Adipocyte (in vitro differentiated cells): ENCODE measurements around the gene HBA1.
"Not testable (repeated sequence)": the region's sequence is repeated elsewhere in the genome, so short reads cannot be mapped to it uniquely, and the experiment has no call there.

Experiments
- DNase-seq: peaks from one replicate; pipeline ENCODE4 v3.0.0-alpha.2; 2015; ENCODE audit warnings: low read depth
- H3K27me3 ChIP-seq: replicated peaks from 2 replicates; pipeline ENCODE4 v1.7.0; 2013; ENCODE audit warnings: mild to moderate bottlenecking, low read length, moderate library complexity; ENCODE audit not compliant: control insufficient read depth, insufficient read depth
- H3K36me3 ChIP-seq: 2 replicates; pipeline ENCODE4 v1.7.0; 2013; ENCODE audit warnings: low read length, mild to moderate bottlenecking, moderate library complexity; ENCODE audit not compliant: control insufficient read depth, insufficient read depth, severe bottlenecking
- H3K4me1 ChIP-seq: 2 replicates; pipeline ENCODE4 v1.7.0; 2013; ENCODE audit warnings: mild to moderate bottlenecking, low read length, moderate library complexity; ENCODE audit not compliant: control insufficient read depth, insufficient read depth
- H3K4me3 ChIP-seq: 2 replicates; pipeline ENCODE4 v1.7.0; 2013; ENCODE audit warnings: mild to moderate bottlenecking, low read length, moderate library complexity
- H3K9ac ChIP-seq: 2 replicates; pipeline ENCODE4 v1.7.0; 2013; ENCODE audit warnings: mild to moderate bottlenecking, low read length, moderate library complexity
- H3K9me3 ChIP-seq: 2 replicates; pipeline ENCODE4 v1.7.0; 2013; ENCODE audit warnings: mild to moderate bottlenecking, low read length, moderate library complexity; ENCODE audit not compliant: control insufficient read depth

Gene HBA1

GRCh38 chr16:170088-170507, 6.4 kb upstream of the HBA1 start:
- H3K36me3 ChIP-seq, H3K4me3 ChIP-seq, H3K9ac ChIP-seq, H3K4me1 ChIP-seq, H3K9me3 ChIP-seq: not testable (repeated sequence)
- H3K27me3 ChIP-seq = peaks cover 36% of the 10 kb centered on the region
- peak; percentile 20 for DNase-seq

GRCh38 chr16:170788-171187, 5.7 kb upstream of the HBA1 start:
- Histone ChIP-seq H3K9me3 (no peaks in the 10 kb centered on the region), H3K27me3 (peaks cover 42% of the 10 kb centered on the region), H3K9ac (no peak overlapping the region), H3K4me3 (no peak overlapping the region), H3K36me3 (no peaks in the 10 kb centered on the region), H3K4me1 (no peaks in the 10 kb centered on the region)
- DNase-seq = no peak

GRCh38 chr16:172374-172941, 4.0 kb upstream of the HBA1 start, which contains the start of gene HBA2:
HBA2 (plus strand) TSS chr16:172876; CDS start chr16:172913, 37 bp downstream.
- H3K4me1 ChIP-seq, H3K9ac ChIP-seq, H3K36me3 ChIP-seq, H3K4me3 ChIP-seq, DNase-seq, H3K9me3 ChIP-seq: not testable (repeated sequence)
- peaks cover 33% of the 10 kb centered on the region for H3K27me3 ChIP-seq

- not testable (repeated sequence) for H3K36me3 ChIP-seq, H3K4me1 ChIP-seq, H3K4me3 ChIP-seq, H3K9ac ChIP-seq, H3K9me3 ChIP-seq, DNase-seq
- H3K27me3 ChIP-seq = peaks cover 33% of the 10 kb centered on the region
Observed at GRCh38 chr16:173211-173854, 3.1 kb upstream of the HBA1 start.

GRCh38 chr16:173928-174769, 2.3 kb upstream of the HBA1 start:
- not testable (repeated sequence) for H3K9me3 ChIP-seq, H3K9ac ChIP-seq, H3K4me1 ChIP-seq, H3K4me3 ChIP-seq, H3K36me3 ChIP-seq
- peaks cover 30% of the 10 kb centered on the region for H3K27me3 ChIP-seq
- peak; percentile 31 for DNase-seq

- DNase-seq = no peak
- H3K4me3 ChIP-seq = no peak overlapping the region
- no peak overlapping the region for H3K9ac ChIP-seq
- no peaks in the 10 kb centered on the region for H3K9me3 ChIP-seq
- peaks cover 3% of the 10 kb centered on the region for H3K4me1 ChIP-seq
- peaks cover 39% of the 10 kb centered on the region for H3K27me3 ChIP-seq
- H3K36me3 ChIP-seq = no peaks in the 10 kb centered on the region
Observed at GRCh38 chr16:175011-175949, 1.2 kb upstream of the HBA1 start.

- H3K9ac ChIP-seq, H3K36me3 ChIP-seq, H3K9me3 ChIP-seq, H3K4me1 ChIP-seq, DNase-seq, H3K4me3 ChIP-seq: not testable (repeated sequence)
- peaks cover 36% of the 10 kb centered on the region for H3K27me3 ChIP-seq
Observed at GRCh38 chr16:176006-176405, 474 bp upstream of the HBA1 start.

- Histone ChIP-seq H3K9ac (no peak overlapping the region), H3K9me3 (no peaks in the 10 kb centered on the region), H3K36me3 (no peaks in the 10 kb centered on the region), H3K27me3 (peaks cover 36% of the 10 kb centered on the region), H3K4me1 (peaks cover 8% of the 10 kb centered on the region), H3K4me3 (no peak overlapping the region)
- peak; percentile 50 for DNase-seq
Observed at GRCh38 chr16:177394-177822, 928 bp downstream of the HBA1 start.

GRCh38 chr16:177981-178667, 1.6 kb downstream of the HBA1 start:
- peaks cover 36% of the 10 kb centered on the region for H3K27me3 ChIP-seq
- no peak for DNase-seq

GRCh38 chr16:178668-179015, 2.2 kb downstream of the HBA1 start:
- Histone ChIP-seq H3K4me1 (peaks cover 8% of the 10 kb centered on the region), H3K4me3 (no peak overlapping the region), H3K9me3 (no peaks in the 10 kb centered on the region), H3K9ac (no peak overlapping the region), H3K27me3 (peaks cover 36% of the 10 kb centered on the region), H3K36me3 (no peaks in the 10 kb centered on the region)
- DNase-seq = no peak

More at GRCh38 chr16:177981-178667, 1.6 kb downstream of the HBA1 start:
- Histone ChIP-seq H3K9me3 (no peaks in the 10 kb centered on the region), H3K4me3 (no peak overlapping the region), H3K9ac (no peak overlapping the region), H3K4me1 (peaks cover 8% of the 10 kb centered on the region), H3K36me3 (no peaks in the 10 kb centered on the region)
